Endothelial cell (in vitro differentiated cells): ENCODE results near the gene PTPRB. TPM values are rescaled to one million over a fixed set of nuclear protein-coding genes. Genes with fewer than 3 reads are reported as not detected.

Experiments
- DNase-seq: peaks from one replicate; pipeline ENCODE4 v3.0.0; 2021; ENCODE audit warnings: low spot score
- H3K27ac Mint-ChIP-seq: one replicate; pipeline ENCODE4 v1.8.0; 2021; ENCODE audit warnings: mixed read lengths, inconsistent platforms; ENCODE audit not compliant: unreplicated experiment
- H3K27me3 Mint-ChIP-seq: one replicate; pipeline ENCODE4 v1.8.0; 2021; ENCODE audit warnings: mild to moderate bottlenecking, moderate library complexity, mixed read lengths, inconsistent platforms; ENCODE audit not compliant: unreplicated experiment
- H3K36me3 Mint-ChIP-seq: one replicate; pipeline ENCODE4 v1.8.0; 2021; ENCODE audit warnings: mild to moderate bottlenecking, low read depth, mixed read lengths, inconsistent platforms; ENCODE audit not compliant: unreplicated experiment
- H3K4me1 Mint-ChIP-seq: one replicate; pipeline ENCODE4 v1.8.0; 2021; ENCODE audit warnings: mild to moderate bottlenecking, mixed read lengths, inconsistent platforms; ENCODE audit not compliant: unreplicated experiment
- H3K4me3 Mint-ChIP-seq: one replicate; pipeline ENCODE4 v1.8.0; 2021; ENCODE audit warnings: mild to moderate bottlenecking, mixed read lengths, inconsistent platforms; ENCODE audit not compliant: unreplicated experiment
- H3K9me3 Mint-ChIP-seq: one replicate; pipeline ENCODE4 v1.8.0; 2021; ENCODE audit warnings: mixed read lengths, inconsistent platforms; ENCODE audit not compliant: unreplicated experiment
- CTCF ChIP-seq: fragments of 200-600 bp; sonication (generic); IDR thresholded peaks from one replicate; pipeline ENCODE4 v1.5.0; 2021; ENCODE audit warnings: antibody characterized with exemption; ENCODE audit not compliant: unreplicated experiment
- total RNA-seq: library from RNA; stranded (reverse); fragmentation: NEBNext Ultra II Directional; extraction: Animal tissue kit (Norgen Biotek cat#: 25700); gene quantifications from one replicate; pipeline ENCODE4 v1.2.1, GENCODE V29; 2021; ENCODE audit not compliant: unreplicated experiment

Gene PTPRB
- total RNA-seq, 1 donor from 2014 or later = 162 TPM

DNA sequence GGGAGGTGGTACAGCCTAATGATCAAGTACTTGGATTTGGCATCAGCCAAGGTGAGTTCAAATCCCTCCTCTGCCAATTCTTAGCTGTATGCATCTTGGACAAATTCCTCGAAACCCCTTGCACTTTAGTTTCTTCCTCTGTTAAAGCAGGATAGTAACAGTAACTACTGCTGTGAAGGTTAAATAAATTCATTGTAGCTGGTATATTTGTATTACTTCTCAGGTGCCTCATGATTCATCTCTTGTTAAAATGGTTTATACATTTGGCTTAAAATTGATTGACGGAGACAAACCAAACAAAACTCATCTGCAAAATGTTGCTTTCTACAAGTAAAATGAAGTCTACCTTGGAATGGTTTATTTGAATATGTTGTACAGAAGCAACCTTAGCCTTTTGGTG lies 2.3 kb upstream of the PTPRB start:
- Mint-ChIP-seq H3K9me3 (no peaks in the 10 kb centered on the region), H3K27me3 (no peaks in the 10 kb centered on the region), H3K36me3 (peaks cover 20% of the 10 kb centered on the region), H3K27ac (no peak overlapping the region), H3K4me1 (peaks cover 64% of the 10 kb centered on the region), H3K4me3 (no peak overlapping the region)
- TF ChIP-seq CTCF = no peak
- no peak for DNase-seq

GRCh38 chr12:70638639-70639360 lies 1.6 kb upstream of the PTPRB start:
- H3K9me3 Mint-ChIP-seq = no peaks in the 10 kb centered on the region
- TF ChIP-seq CTCF = no peak
- no peaks in the 10 kb centered on the region for H3K27me3 Mint-ChIP-seq
- DNase-seq = no peak
- peaks cover 65% of the 10 kb centered on the region for H3K4me1 Mint-ChIP-seq
- H3K36me3 Mint-ChIP-seq = peaks cover 27% of the 10 kb centered on the region
- H3K4me3 Mint-ChIP-seq = no peak overlapping the region
- peak overlapping the region; percentile 100 for H3K27ac Mint-ChIP-seq

- Mint-ChIP-seq H3K36me3 (peaks cover 51% of the 10 kb centered on the region), H3K27me3 (peaks cover 1% of the 10 kb centered on the region), H3K9me3 (no peaks in the 10 kb centered on the region), H3K27ac (peak overlapping the region; percentile 89), H3K4me3 (peak overlapping the region; percentile 98), H3K4me1 (peaks cover 66% of the 10 kb centered on the region)
- DNase-seq = no peak
- TF ChIP-seq CTCF = no peak
Observed at GRCh38 chr12:70635755-70636154, 1.5 kb downstream of the PTPRB start.

- peaks cover 63% of the 10 kb centered on the region for H3K4me1 Mint-ChIP-seq
- no peak for TF ChIP-seq CTCF
- H3K27me3 Mint-ChIP-seq = peaks cover 5% of the 10 kb centered on the region
- no peak for DNase-seq
- H3K27ac Mint-ChIP-seq = no peak overlapping the region
- H3K36me3 Mint-ChIP-seq = peaks cover 56% of the 10 kb centered on the region
- no peaks in the 10 kb centered on the region for H3K9me3 Mint-ChIP-seq
- H3K4me3 Mint-ChIP-seq = peak overlapping the region; percentile 27
Observed at GRCh38 chr12:70628701-70629480, 8.3 kb downstream of the PTPRB start.

- no peak for DNase-seq
- no peaks in the 10 kb centered on the region for H3K9me3 Mint-ChIP-seq
- H3K27ac Mint-ChIP-seq = no peak overlapping the region
- H3K4me1 Mint-ChIP-seq = peaks cover 66% of the 10 kb centered on the region
- H3K4me3 Mint-ChIP-seq = no peak overlapping the region
- no peak for TF ChIP-seq CTCF
- H3K36me3 Mint-ChIP-seq = peaks cover 46% of the 10 kb centered on the region
- peaks cover 5% of the 10 kb centered on the region for H3K27me3 Mint-ChIP-seq
Observed at GRCh38 chr12:70627677-70628076, 9.6 kb downstream of the PTPRB start.
